Fibroblast of peridontal ligament (primary cell): ENCODE results near the gene ALAS2.
A peak's percentile ranks its signal among the peaks of the same experiment; 100 is the strongest.
"Not testable (repeated sequence)": the region's sequence is repeated elsewhere in the genome, so short reads cannot be mapped to it uniquely, and the experiment has no call there.

Experiments
- DNase-seq: peaks from one replicate; pipeline ENCODE4 v3.0.0-alpha.2; 2010; ENCODE audit errors: extremely low read depth

Gene ALAS2

DNA sequence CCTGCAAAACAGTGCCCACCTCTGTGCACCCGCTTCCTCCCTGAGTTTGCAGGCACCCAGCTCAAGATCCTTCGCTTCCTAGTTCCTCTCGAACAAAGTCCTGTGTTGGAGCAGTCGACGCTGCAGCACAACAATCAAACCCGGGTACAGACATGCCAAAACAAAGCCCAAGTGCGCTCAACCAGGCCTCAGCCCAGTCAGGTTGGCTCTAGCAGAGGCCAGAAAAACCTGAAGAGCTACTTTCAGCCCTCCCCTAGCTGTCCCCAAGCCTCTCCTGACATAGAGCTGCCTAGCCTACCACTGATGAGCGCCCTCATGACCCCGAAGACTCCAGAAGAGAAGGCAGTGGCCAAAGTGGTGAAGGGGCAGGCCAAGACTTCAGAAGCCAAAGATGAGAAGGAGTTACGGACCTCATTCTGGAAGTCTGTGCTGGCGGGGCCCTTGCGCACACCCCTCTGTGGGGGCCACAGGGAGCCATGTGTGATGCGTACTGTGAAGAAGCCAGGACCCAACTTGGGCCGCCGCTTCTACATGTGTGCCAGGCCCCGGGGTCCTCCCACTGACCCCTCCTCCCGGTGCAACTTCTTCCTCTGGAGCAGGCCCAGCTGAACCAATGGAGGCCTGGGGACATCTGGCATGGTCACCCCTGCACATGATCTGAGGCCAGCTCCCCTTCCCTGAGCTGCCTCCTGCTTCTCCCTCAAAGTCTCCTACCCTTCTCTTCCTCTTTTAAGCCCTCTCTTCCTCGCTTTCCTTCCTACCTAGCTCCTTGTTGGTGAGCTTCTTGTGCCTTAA lies 23.8 kb downstream of the ALAS2 start:
- no peak for DNase-seq

- DNase-seq: no peak
Measured at GRCh38 chrX:55005256-55005655, 25.5 kb downstream of the ALAS2 start.

- DNase-seq: no peak
Measured at GRCh38 chrX:55004231-55004630, 26.5 kb downstream of the ALAS2 start.

- DNase-seq: peak; percentile 90
Measured at GRCh38 chrX:54999717-55000598, 30.8 kb downstream of the ALAS2 start, which contains the start of gene APEX2. Gene APEX2, plus strand, starts transcription at chrX:55000363. Its CDS starts 60 bp downstream, at chrX:55000423.

GRCh38 chrX:54995621-54996020 lies 35.2 kb downstream of the ALAS2 start:
- no peak for DNase-seq

GRCh38 chrX:54994668-54995351 lies 36.0 kb downstream of the ALAS2 start:
- DNase-seq: no peak

DNA sequence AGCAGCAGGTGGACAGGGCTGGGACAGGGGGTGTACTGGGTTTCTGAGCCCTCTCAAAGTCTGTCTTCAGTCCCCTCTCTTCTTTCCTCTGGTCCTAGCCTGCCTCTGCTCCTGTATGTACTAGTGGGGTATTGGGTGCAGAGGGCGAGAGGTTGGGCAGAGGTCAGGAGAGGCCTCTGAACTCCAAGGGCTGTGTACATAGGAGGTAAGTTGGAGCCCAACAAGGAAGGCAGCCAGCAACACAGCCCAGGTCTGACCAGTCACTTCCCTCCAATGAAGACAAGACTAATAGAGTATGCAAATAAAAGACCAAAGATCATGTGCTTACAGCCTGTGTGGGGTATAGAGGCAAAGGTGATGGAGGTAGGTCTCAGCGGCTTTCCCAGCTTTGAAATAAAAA lies 36.7 kb downstream of the ALAS2 start, which contains the start of gene PFKFB1:
Gene PFKFB1 (minus strand): TSS at position 90 of the 400 bp plus-strand sequence. CDS start 181 bp downstream, outside the sequence.
- no peak for DNase-seq

DNA sequence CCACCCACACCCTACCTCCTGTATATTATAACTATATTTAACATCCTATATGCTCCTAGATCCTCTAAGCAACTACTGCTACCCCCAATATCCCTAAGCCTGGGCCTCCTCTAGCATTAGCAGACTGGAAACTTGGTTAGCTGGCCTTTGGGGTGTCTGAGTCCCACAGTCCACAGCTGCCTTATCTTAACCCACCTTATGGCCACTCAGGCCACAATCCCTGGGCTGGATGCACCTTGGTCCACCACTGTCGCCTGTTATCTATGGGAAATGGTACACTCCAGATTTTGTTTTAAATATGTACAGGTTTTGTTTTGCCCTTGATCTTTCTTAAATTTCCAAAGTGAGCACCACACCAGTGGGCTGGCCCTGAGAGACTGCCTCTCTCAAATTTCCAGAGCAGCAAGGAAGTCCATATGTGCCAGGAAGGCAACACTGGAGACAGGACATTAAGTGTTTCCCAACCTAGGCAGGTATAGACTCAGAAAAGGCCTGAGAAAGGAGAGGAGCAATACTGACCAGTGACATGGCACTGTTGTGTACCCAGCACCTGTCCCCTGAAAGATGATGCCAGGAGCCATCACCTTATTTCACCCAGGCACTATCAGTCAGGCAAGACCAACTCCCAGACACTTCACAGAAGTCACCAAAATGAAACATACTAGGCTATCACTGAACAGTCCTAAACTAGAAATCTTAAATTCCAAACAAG lies 37.7 kb downstream of the ALAS2 start:
- no peak for DNase-seq

- no peak for DNase-seq
Measured at GRCh38 chrX:54991706-54992105, 39.1 kb downstream of the ALAS2 start.

DNA sequence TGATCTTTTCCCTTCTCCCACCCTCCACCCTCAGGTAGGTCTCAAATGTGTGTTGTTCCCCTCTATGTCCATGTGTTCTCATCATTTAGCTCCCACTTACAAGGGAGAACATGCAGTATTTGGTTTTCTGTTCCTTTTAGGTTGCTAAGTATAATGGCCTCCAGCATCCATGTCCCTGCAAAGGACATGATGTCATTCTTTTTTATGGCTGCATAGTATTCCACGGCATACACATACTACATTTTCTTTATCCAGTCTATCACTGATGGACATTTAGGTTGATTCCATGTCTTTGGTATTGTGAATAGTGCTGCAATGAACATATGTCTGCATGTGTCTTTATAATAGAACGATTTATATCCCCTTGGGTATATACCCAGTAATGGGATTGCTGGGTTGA lies 47.5 kb downstream of the ALAS2 start:
- DNase-seq: not testable (repeated sequence)

- DNase-seq: no peak
Measured at GRCh38 chrX:54980334-54980733, 50.4 kb downstream of the ALAS2 start.

- no peak for DNase-seq
Measured at GRCh38 chrX:54979432-54979831, 51.3 kb downstream of the ALAS2 start.

- DNase-seq: no peak
Measured at GRCh38 chrX:54978448-54978847, 52.3 kb downstream of the ALAS2 start.

- DNase-seq: no peak
Measured at GRCh38 chrX:54977387-54977786, 53.4 kb downstream of the ALAS2 start.

DNA sequence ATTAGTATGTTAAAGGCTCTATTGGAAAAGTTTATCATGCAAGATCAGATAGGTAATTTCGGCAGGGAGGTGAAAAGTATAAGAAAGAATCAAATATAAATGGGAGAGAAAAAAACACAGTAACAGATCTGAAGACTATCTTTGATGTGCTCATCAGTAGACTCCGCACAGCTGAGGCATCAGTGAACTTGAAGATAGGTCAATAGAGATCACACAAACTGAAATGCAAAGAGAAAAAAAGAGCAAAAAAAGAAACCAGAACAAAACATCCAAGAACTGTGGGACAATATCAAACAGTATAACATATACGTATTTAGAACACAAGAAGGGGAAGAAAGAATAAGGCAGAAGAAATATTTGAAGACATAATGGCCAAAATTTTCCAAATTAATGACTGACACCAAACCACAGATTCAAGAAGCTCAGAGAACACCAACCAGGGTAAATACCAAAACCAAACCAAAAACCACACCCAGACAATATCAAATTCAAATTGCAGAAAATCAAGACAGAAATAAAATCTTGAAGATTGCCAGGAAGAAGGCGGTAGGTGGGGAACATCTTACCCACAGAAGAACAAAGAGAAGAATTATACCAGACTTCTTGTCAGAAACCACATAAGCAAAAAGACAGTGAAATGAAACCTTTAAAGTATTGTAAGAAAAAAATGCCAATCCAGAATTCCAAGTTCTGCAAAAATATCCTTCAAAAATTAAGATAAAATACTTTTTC lies 65.8 kb downstream of the ALAS2 start:
- no peak for DNase-seq

- no peak for DNase-seq
Measured at GRCh38 chrX:54961750-54962149, 69.0 kb downstream of the ALAS2 start.
